Stomach (tissue), 9 donors: Measurements from ENCODE around the gene MEAK7. TPM values are rescaled to one million over a fixed set of nuclear protein-coding genes. Genes with fewer than 3 reads are reported as not detected.

Experiments
- DNase-seq, 2 donors: peaks; one replicate each; pipeline versions ENCODE4 v3.0.0 to v3.0.0-alpha.2; 2013 to 2019
- H3K27ac ChIP-seq, 5 donors: fragments of 200-600 bp in 4 of 5; sonication (generic) in 4 of 5; one replicate each; pipeline ENCODE4 v1.5.1; 2013 to 2019; ENCODE audit warnings: mild to moderate bottlenecking in 1 of 5, moderate library complexity in 1 of 5
- H3K27me3 ChIP-seq, 3 donors: fragments of 200-600 bp; sonication (generic); one replicate each; pipeline ENCODE4 v1.5.1; 2017 to 2019; ENCODE audit warnings: mixed run types in 1 of 3
- H3K36me3 ChIP-seq, 4 donors: fragments of 200-600 bp; sonication (generic); 1 replicate in 3 of 4; 2 replicates in 1 of 4; pipeline ENCODE4 v1.5.1; 2016 to 2019
- H3K4me1 ChIP-seq, 4 donors: fragments of 200-600 bp; sonication (generic); one replicate each; pipeline ENCODE4 v1.5.1; 2016 to 2019
- H3K4me3 ChIP-seq, 4 donors: fragments of 200-600 bp; sonication (generic) in 3 of 4; one replicate each; pipeline ENCODE4 v1.5.1; 2016 to 2019; ENCODE audit warnings: mild to moderate bottlenecking in 1 of 4
- H3K9me3 ChIP-seq, 4 donors: fragments of 200-600 bp; sonication (generic); one replicate each; pipeline ENCODE4 v1.5.1; 2016 to 2019
- EP300 ChIP-seq: sonication (generic); formaldehyde crosslinking; IDR thresholded peaks from one replicate; pipeline ENCODE4 v1.6.1; 2017; ENCODE audit warnings: antibody characterized with exemption
- POLR2A ChIP-seq, 4 donors: fragments of 450-650 bp; IDR thresholded peaks; one replicate each; pipeline ENCODE4 v1.6.1; 2016; ENCODE audit warnings: antibody characterized with exemption in 4 of 4, control low read depth in 2 of 4, mild to moderate bottlenecking in 1 of 4, moderate library complexity in 1 of 4
- POLR2AphosphoS5 ChIP-seq, 3 donors: sonication (generic); formaldehyde crosslinking; IDR thresholded peaks; one replicate each; pipeline ENCODE4 v1.6.1; 2016; ENCODE audit warnings: antibody characterized with exemption in 3 of 3
- WGBS, 5 donors: extraction: QIAGEN DNeasy Blood & Tissue Kit in 3 of 5; methylation state at CpG; one replicate each; pipeline versions ENCODE4 v1.1.5 to v1.1.7; 2013 to 2018; 5-methylcytosine and 5-hydroxymethylcytosine counted together
- intact Hi-C: fragments of 100-400 bp; cut with DNase I; formaldehyde crosslinking; loops from one replicate; pipeline ENCODE4 v1.15.1; 2023; ENCODE audit warnings: low total_unique reads
- polyA plus RNA-seq, 3 donors: library from polyadenylated mRNA; stranded (reverse); fragments of 200-250 nt; gene quantifications; one replicate each; pipeline ENCODE4 v1.2.3, GENCODE V29; 2013
- total RNA-seq, 5 donors: library from RNA; depleted of rRNA; stranded (reverse); fragments of >200 nt; gene quantifications; one replicate each; pipeline versions ENCODE4 v1.1.0 to v1.2.3, GENCODE V29; 2014 to 2016
- TF ChIP-seq, protein P1 (sequence below), 7 experiments: fragments of 450-650 bp in 4 of 7; fragments of 200-600 bp in 3 of 7; sonication (generic) in 3 of 7; IDR thresholded peaks; one replicate each; pipeline ENCODE4 v1.5.1; 2016 to 2019; ENCODE audit warnings: antibody characterized with exemption in 7 of 7, control low read depth in 2 of 7, mild to moderate bottlenecking in 1 of 7
- donor health status: healthy with polysubstance abuse.
- donor health status: Bipolar disorder and iron deficiency.
- donor health status: healthy.

Gene MEAK7
- total and polyA plus RNA-seq, 8 donors = 3.9 to 21.1 (median 6.9) TPM

DNA sequence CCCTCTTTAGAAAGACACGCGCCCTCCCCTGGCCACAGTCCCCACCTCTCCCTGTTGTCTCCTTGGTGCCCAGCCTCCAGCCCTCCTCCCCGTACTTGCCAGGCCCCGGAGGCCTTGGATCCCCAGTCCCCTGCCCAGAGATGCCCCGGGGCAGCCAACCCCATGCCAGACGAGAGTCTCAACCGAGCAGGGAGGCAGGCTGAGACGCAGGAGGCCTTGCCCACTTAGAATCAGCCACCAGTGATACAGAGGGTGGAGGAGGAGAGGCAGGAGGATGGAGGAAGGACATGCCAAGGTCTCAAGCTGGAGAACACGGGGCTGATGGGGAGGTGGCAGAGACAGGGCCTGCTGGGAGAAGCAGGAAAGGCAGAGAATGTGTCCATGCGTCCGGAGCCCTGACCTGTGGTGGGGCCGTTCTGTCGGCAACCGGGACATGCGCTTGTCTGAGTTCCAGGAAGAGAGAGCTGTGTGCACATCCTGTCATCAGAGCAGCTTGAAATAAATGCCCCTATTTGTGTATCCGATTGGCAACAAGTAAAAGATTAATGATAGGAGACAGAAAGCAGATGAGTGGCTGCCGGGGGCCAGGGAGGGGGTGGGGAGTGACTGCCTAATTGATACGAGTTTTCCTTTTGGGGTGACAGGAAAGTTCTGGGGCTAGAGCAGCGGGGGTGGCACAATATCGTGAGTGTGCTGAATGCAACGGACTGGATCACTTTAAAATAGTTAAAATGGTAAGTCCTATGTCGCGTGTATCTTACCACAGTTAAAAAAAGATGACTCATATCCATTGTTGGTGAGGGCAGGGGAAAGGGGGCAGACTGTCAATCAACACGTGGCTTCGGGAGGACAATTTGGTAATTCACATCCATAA is 44.7 kb upstream of the MEAK7 start:
- Histone ChIP-seq H3K4me3 (peak overlapping the region in 1 of 4 donors; percentile 15), H3K9me3 (no peaks in the 10 kb centered on the region), H3K27me3 (peaks cover 0 to 7% (median 0%) of the 10 kb centered on the region in 3 donors), H3K36me3 (no peaks in the 10 kb centered on the region), H3K4me1 (no peaks in the 10 kb centered on the region), H3K27ac (peak overlapping the region; percentile 16 to 77 (median 73))
- peak in 1 of 2 donors; percentile 70 for DNase-seq
- intact Hi-C loops = no loop called here
- TF ChIP-seq POLR2AphosphoS5 (IDR thresholded peaks at IDR 0.05) = no peak
- no peak for TF ChIP-seq POLR2A (IDR thresholded peaks at IDR 0.05)
- TF ChIP-seq, protein P1, sequence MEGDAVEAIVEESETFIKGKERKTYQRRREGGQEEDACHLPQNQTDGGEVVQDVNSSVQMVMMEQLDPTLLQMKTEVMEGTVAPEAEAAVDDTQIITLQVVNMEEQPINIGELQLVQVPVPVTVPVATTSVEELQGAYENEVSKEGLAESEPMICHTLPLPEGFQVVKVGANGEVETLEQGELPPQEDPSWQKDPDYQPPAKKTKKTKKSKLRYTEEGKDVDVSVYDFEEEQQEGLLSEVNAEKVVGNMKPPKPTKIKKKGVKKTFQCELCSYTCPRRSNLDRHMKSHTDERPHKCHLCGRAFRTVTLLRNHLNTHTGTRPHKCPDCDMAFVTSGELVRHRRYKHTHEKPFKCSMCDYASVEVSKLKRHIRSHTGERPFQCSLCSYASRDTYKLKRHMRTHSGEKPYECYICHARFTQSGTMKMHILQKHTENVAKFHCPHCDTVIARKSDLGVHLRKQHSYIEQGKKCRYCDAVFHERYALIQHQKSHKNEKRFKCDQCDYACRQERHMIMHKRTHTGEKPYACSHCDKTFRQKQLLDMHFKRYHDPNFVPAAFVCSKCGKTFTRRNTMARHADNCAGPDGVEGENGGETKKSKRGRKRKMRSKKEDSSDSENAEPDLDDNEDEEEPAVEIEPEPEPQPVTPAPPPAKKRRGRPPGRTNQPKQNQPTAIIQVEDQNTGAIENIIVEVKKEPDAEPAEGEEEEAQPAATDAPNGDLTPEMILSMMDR (IDR thresholded peaks at IDR 0.05) = no peak
- TF ChIP-seq EP300 = no peak
- whole genome bisulfite sequencing, 5 donors = 59 to 73% (median 71%) methylated on average over 23 to 25 of the region's 25 CpGs

DNA sequence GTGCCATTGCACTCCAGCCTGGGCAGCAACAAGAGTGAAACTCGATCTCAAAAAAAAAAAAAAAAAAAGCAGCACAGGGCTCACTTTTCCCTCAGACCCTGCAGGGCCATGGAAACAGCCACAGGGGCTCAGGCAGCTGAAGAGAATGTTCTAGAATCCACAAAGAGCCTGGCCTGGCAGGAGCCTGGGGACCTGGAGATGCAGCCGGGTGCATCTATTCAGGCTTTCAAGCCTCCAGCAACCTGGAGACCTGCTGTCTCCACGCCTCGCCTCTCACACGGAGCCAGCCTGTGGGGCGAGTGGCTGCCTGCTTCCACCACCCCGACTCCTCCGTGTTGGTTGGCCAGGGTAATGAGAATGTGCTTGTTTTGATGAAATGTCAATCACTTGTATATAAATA is 44.0 kb upstream of the MEAK7 start:
- H3K4me3 ChIP-seq = no peak overlapping the region

DNA sequence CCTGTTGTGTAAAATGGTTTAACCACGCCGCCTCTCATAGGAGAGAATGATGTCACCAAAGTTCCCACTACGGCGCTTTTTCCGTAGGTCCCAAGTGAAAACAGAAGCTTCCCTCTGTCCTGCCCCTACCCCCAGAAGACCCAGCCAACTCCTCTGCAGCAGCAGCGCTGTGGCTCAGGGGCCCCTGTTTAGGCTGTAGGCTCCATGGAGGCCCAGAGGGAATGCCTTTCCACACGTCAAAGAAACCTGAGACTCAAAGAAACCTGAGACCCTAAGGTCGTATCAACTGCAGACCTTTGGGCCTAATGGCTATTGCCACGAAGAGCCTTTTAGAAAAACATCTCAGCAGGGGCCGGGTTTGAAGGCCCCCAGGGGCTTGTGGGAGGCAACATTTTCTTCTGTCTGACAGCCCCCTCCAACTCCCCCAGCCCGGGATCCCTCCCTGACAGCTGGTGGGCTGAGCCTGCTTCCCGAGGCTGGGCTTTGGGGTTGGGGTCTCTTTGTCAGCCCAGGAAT is 43.1 kb upstream of the MEAK7 start:
- H3K27me3 ChIP-seq = peaks cover 0 to 7% (median 0%) of the 10 kb centered on the region in 3 donors
- no peaks in the 10 kb centered on the region for H3K36me3 ChIP-seq
- WGBS, 5 donors = 80 to 89% (median 81%) methylated on average over 12 of the region's 12 CpGs
- no peaks in the 10 kb centered on the region for H3K4me1 ChIP-seq
- intact Hi-C loops = no loop called here
- no peak for DNase-seq
- no peak overlapping the region for H3K27ac ChIP-seq
- H3K4me3 ChIP-seq = no peak overlapping the region
- H3K9me3 ChIP-seq = no peaks in the 10 kb centered on the region
- TF ChIP-seq EP300 = no peak
- no peak for TF ChIP-seq POLR2A (IDR thresholded peaks at IDR 0.05)
- TF ChIP-seq, protein P1 (IDR thresholded peaks at IDR 0.05) = no peak
- no peak for TF ChIP-seq POLR2AphosphoS5 (IDR thresholded peaks at IDR 0.05)

More for the DNA sequence above, 44.0 kb upstream of the MEAK7 start:
- Histone ChIP-seq H3K4me1 (no peaks in the 10 kb centered on the region), H3K36me3 (no peaks in the 10 kb centered on the region), H3K9me3 (no peaks in the 10 kb centered on the region), H3K27ac (peak overlapping the region; percentile 6 to 77 (median 73)), H3K27me3 (peaks cover 0 to 7% (median 0%) of the 10 kb centered on the region in 3 donors)
- no peak for DNase-seq
- intact Hi-C loops = no loop called here
- 79 to 89% (median 83%) methylated on average over 7 to 8 of the region's 8 CpGs for WGBS, 5 donors
- TF ChIP-seq POLR2A (IDR thresholded peaks at IDR 0.05) = no peak

DNA sequence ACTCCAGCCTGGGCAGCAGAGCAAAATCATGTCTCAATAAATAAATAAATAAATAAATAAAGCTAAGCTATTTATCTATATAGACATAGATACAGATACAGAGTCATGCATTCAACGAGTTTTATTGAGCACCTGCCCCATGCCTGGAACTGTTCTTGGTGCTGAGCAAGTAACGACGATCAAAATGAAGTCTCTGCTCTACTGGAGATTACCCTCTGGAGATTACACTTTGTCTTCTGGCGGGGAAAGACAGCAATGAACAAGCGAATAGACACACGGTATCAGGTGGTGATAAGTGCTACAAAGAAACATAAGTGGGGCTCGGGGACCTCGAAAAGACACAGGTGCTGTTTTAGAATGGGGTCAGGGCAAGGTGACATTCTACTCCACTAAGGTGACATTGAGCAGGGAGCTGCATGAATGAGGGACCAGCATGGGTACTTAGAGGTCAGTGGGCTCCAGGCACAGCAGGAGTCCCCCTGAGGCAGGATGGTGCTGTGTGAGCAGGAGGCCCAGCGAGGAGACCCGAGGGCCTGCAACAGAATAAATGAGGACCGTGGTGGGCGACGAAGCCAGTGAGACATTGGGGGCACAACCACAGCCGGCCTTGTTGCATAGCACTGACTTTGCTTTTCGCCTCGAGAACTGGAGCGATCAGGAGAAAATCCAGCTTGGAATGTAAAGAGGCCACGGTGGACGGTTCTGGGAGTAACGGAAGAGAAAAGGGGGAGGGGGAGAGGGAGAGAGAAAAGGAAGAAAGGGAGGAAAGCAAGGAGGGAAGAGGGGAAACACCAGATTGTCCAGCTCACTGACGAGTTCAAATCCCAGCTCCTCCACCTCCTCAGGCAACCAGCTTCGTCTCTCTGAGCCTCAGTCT is 42.4 kb upstream of the MEAK7 start:
- TF ChIP-seq, protein P1 (IDR thresholded peaks at IDR 0.05) = no peak
- H3K9me3 ChIP-seq = no peaks in the 10 kb centered on the region
- WGBS, 5 donors = 79 to 87% (median 86%) methylated on average over 22 of the region's 22 CpGs
- intact Hi-C loops = no loop called here
- no peak overlapping the region for H3K4me3 ChIP-seq
- H3K27me3 ChIP-seq = peaks cover 0 to 7% (median 0%) of the 10 kb centered on the region in 3 donors
- no peaks in the 10 kb centered on the region for H3K36me3 ChIP-seq
- no peak for DNase-seq
- no peaks in the 10 kb centered on the region for H3K4me1 ChIP-seq
- H3K27ac ChIP-seq = no peak overlapping the region
